GM12865 (cell line): ENCODE results near the gene AZU1.

Source experiments
- DNase-seq: peaks from one replicate; pipeline ENCODE4 v3.0.0; 2010; ENCODE audit warnings: low read depth
- H3K4me3 ChIP-seq: 2 replicates; pipeline ENCODE4 v1.5.1; 2011; ENCODE audit warnings: mild to moderate bottlenecking, low read depth, low read length, control low read depth
- TF ChIP-seq, protein P1 (sequence below): IDR thresholded peaks from 2 replicates; pipeline ENCODE4 v1.5.1; 2011; ENCODE audit warnings: low read length, control low read depth, low read depth, inconsistent platforms; ENCODE audit not compliant: insufficient read depth; ENCODE audit errors: missing control alignments

Gene AZU1

GRCh38 chr19:797528-798414, 29.9 kb upstream of the AZU1 start:
- TF ChIP-seq, protein P1, sequence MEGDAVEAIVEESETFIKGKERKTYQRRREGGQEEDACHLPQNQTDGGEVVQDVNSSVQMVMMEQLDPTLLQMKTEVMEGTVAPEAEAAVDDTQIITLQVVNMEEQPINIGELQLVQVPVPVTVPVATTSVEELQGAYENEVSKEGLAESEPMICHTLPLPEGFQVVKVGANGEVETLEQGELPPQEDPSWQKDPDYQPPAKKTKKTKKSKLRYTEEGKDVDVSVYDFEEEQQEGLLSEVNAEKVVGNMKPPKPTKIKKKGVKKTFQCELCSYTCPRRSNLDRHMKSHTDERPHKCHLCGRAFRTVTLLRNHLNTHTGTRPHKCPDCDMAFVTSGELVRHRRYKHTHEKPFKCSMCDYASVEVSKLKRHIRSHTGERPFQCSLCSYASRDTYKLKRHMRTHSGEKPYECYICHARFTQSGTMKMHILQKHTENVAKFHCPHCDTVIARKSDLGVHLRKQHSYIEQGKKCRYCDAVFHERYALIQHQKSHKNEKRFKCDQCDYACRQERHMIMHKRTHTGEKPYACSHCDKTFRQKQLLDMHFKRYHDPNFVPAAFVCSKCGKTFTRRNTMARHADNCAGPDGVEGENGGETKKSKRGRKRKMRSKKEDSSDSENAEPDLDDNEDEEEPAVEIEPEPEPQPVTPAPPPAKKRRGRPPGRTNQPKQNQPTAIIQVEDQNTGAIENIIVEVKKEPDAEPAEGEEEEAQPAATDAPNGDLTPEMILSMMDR, result no peak
- DNase-seq, result peak; percentile 97
- H3K4me3 ChIP-seq, result peak overlapping the region; percentile 85

GRCh38 chr19:798415-799075, 29.1 kb upstream of the AZU1 start:
- peak; percentile 21 for DNase-seq
- peak overlapping the region; percentile 85 for H3K4me3 ChIP-seq
- TF ChIP-seq, protein P1, result no peak

DNA sequence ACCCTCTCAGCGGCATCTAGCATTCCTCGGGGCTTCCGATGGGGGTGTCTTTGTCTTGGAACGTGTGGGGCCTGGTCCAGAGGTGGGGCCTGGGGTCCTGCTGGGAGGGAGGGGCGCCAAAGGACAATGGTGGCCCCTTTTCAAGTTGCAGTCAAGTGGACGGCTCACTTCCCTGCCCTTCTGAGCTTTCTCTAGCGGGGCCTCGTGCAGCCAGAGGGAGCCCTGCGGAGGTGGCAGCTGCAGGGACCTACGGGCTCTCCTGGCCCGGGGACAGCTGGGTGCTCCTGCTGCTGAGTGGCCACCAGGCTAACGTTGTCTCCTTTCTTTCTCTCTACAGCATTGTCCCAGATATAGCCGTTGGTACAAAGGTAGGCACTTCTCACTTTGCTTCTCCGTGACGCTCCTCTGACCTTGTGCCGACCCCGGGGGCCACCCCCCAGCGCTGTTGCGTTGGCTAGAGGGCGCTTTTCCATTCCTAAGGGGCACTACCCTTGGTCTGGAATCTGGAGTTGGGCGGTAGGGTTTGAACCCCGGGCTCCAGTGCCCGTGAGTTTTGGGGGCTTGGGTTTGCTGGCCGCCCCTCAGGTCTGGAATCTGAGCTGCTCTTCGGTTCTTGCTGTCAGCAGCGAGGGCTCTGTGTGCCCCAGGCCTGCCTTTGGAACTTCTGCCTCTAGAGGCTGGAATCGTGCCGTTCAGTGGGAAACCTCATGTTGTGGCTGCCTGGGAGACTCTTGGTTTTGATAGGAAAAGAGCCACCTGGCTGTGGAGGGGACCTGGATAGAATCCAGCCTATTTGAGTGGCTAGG, 28.4 kb upstream of the AZU1 start:
- peak overlapping the region; percentile 85 for H3K4me3 ChIP-seq
- TF ChIP-seq, protein P1, result no peak
- peak; percentile 35 for DNase-seq

GRCh38 chr19:800360-801029, 27.1 kb upstream of the AZU1 start:
- DNase-seq, result no peak
- H3K4me3 ChIP-seq, result no peak overlapping the region
- TF ChIP-seq, protein P1, result no peak

DNA sequence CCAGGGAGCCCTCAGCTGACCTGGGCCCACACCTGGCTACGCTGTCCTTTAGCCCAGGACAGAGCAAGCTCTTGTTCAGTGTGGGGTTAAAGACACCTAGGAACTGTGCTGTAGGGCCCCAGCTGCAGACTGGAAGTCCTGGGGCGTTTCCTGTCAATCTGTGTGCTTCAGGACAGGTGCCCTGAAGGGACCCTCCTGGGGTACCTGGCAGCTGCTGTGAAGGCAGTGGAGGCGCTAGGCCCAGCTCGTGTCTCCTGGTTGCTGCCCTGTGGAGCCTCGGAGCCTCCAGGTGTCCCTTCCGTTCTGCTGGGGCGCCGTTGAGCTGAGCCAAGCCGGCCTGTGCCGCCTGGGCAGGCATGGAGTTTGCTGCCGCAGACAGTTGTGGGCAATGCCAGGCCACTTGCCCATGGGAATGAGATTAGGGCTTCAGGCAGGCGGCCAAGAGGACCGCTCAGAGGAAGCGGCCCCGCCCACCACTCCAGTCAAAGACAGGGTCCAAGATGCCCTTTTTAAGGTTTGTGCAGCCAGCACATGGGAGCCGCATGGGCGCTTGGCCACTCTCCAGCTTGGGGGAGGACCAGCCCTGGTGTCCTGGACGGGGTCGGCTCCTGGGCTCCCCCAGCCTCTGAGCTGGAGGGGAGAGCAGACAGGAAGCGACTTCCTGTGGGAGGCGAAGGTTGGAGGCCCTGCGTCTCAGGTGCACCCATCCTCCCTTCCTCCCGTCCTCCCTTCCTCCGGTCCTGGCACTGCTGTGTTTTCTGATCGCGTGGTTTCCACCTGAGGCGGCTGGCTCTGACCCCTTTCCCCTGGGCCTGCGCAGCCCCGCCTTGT, 26.4 kb upstream of the AZU1 start:
- no peak overlapping the region for H3K4me3 ChIP-seq
- TF ChIP-seq, protein P1, result no peak
- no peak for DNase-seq
